Measurements from ENCODE around the gene KANSL1. TPM values are rescaled to one million over a fixed set of nuclear protein-coding genes. Genes with fewer than 3 reads are reported as not detected.

The KANSL1 gene
- polyA plus RNA-seq, 1 donor from 2014 or later, result 16.4 TPM

- no peaks in the 10 kb centered on the region for H3K36me3 Mint-ChIP-seq
Measured at GRCh38 chr17:46086821-46087220, 106.4 kb downstream of the KANSL1 start.

GRCh38 chr17:46085522-46085921 is 107.7 kb downstream of the KANSL1 start:
- peaks cover 15 to 36% (median 22%) of the 10 kb centered on the region in 3 donors for H3K4me1 Mint-ChIP-seq
- H3K4me3 Mint-ChIP-seq, result no peak overlapping the region
- H3K9me3 Mint-ChIP-seq, result no peaks in the 10 kb centered on the region
- H3K36me3 Mint-ChIP-seq, result no peaks in the 10 kb centered on the region
- H3K27ac Mint-ChIP-seq, result no peak overlapping the region
- no peaks in the 10 kb centered on the region for H3K27me3 Mint-ChIP-seq

More at GRCh38 chr17:46086821-46087220, 106.4 kb downstream of the KANSL1 start:
- Mint-ChIP-seq H3K9me3 (no peaks in the 10 kb centered on the region), H3K4me1 (peaks cover 15 to 32% (median 22%) of the 10 kb centered on the region in 3 donors), H3K27me3 (no peaks in the 10 kb centered on the region), H3K4me3 (no peak overlapping the region), H3K27ac (no peak overlapping the region)

- H3K36me3 Mint-ChIP-seq, result no peaks in the 10 kb centered on the region
- peaks cover 6 to 24% (median 15%) of the 10 kb centered on the region in 3 donors for H3K4me1 Mint-ChIP-seq
- H3K4me3 Mint-ChIP-seq, result no peak overlapping the region
- no peaks in the 10 kb centered on the region for H3K9me3 Mint-ChIP-seq
- no peak overlapping the region for H3K27ac Mint-ChIP-seq
- H3K27me3 Mint-ChIP-seq, result no peaks in the 10 kb centered on the region
Measured at GRCh38 chr17:46082257-46082656, 111.0 kb downstream of the KANSL1 start.

DNA sequence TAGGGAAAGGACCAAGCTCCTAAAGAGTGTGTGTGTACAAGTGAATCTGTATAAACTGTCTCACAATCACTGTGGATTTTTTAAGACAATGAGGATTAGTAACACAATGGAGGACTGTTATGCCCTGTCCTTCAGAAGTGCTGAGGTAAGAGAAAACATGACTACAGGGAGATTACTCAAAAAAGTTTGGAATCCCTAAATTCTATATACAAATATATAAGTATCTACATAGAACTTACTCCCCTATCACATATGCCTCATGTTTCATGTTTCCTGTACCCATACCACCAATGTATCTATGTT is 112.3 kb downstream of the KANSL1 start:
- Mint-ChIP-seq H3K27me3 (no peaks in the 10 kb centered on the region), H3K4me3 (no peak overlapping the region), H3K36me3 (no peaks in the 10 kb centered on the region), H3K27ac (no peak overlapping the region), H3K9me3 (no peaks in the 10 kb centered on the region), H3K4me1 (peaks cover 8 to 24% (median 12%) of the 10 kb centered on the region in 3 donors)

- Mint-ChIP-seq H3K4me3 (no peak overlapping the region), H3K4me1 (peaks cover 7 to 23% (median 12%) of the 10 kb centered on the region in 3 donors), H3K27ac (no peak overlapping the region), H3K27me3 (no peaks in the 10 kb centered on the region), H3K9me3 (no peaks in the 10 kb centered on the region), H3K36me3 (no peaks in the 10 kb centered on the region)
Measured at GRCh38 chr17:46080118-46081017, 112.9 kb downstream of the KANSL1 start.

GRCh38 chr17:46078675-46079074 is 114.6 kb downstream of the KANSL1 start:
- H3K4me3 Mint-ChIP-seq, result no peak overlapping the region
- H3K4me1 Mint-ChIP-seq, result peaks cover 7 to 15% (median 12%) of the 10 kb centered on the region in 3 donors
- no peaks in the 10 kb centered on the region for H3K9me3 Mint-ChIP-seq
- H3K36me3 Mint-ChIP-seq, result no peaks in the 10 kb centered on the region
- H3K27me3 Mint-ChIP-seq, result no peaks in the 10 kb centered on the region
- peak overlapping the region in 2 of 3 donors; percentile 0 to 3 for H3K27ac Mint-ChIP-seq

DNA sequence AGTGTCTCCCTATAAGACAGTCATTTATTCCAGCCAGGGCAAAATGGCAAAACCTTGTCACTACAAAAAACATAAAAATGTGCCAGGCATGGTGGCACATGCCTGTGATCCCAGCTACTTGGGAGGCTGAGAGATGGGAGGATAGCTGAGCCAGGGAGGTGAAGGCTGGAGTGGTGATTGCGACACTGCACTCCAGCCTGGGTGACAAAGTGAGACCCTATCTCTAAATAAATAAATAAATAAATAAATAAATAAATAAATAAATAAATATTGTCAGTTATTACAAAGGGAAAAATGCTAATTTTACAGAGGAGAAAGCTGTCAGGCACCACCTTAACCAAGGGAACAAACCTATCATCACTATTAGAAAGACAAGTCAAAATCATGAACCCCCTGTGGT is 118.7 kb downstream of the KANSL1 start:
- H3K36me3 Mint-ChIP-seq, result no peaks in the 10 kb centered on the region

GRCh38 chr17:46072998-46073397 is 120.2 kb downstream of the KANSL1 start:
- H3K27ac Mint-ChIP-seq, result peak overlapping the region in 1 of 3 donors; percentile 2
- no peaks in the 10 kb centered on the region for H3K27me3 Mint-ChIP-seq
- peaks cover 4 to 11% (median 6%) of the 10 kb centered on the region in 3 donors for H3K4me1 Mint-ChIP-seq
- H3K9me3 Mint-ChIP-seq, result no peaks in the 10 kb centered on the region
- no peaks in the 10 kb centered on the region for H3K36me3 Mint-ChIP-seq
- no peak overlapping the region for H3K4me3 Mint-ChIP-seq

More for the DNA sequence above, 118.7 kb downstream of the KANSL1 start:
- Mint-ChIP-seq H3K9me3 (no peaks in the 10 kb centered on the region), H3K4me3 (no peak overlapping the region), H3K4me1 (peaks cover 6 to 14% (median 10%) of the 10 kb centered on the region in 3 donors), H3K27ac (no peak overlapping the region), H3K27me3 (no peaks in the 10 kb centered on the region)

GRCh38 chr17:46071796-46072195 is 121.4 kb downstream of the KANSL1 start:
- Mint-ChIP-seq H3K27ac (no peak overlapping the region), H3K9me3 (no peaks in the 10 kb centered on the region), H3K4me3 (no peak overlapping the region)

DNA sequence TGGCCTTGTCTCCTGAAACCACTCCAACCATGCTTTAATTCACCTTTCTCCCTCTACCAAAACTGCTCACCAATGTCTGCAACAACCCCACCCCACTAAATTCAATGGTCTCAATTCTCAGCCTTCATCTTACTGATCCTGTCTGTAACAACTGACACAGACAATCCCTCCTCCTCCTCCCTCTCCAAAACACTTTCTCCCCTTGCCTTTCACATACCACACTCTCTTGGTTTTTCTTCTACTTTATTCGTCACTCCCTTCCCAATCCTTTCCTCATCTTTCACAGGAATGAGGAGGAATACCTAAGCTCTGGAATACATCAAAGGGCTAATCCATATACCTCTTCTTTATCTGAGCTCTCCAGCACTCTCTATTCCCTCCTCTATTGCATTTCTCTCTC is 128.8 kb downstream of the KANSL1 start:
- no peaks in the 10 kb centered on the region for H3K36me3 Mint-ChIP-seq
- H3K27me3 Mint-ChIP-seq, result no peaks in the 10 kb centered on the region
- peaks cover 0 to 3% (median 0%) of the 10 kb centered on the region in 3 donors for H3K4me1 Mint-ChIP-seq
- H3K4me3 Mint-ChIP-seq, result no peak overlapping the region
- no peaks in the 10 kb centered on the region for H3K9me3 Mint-ChIP-seq
- peak overlapping the region in 2 of 3 donors; percentile 62 to 75 for H3K27ac Mint-ChIP-seq

More at GRCh38 chr17:46071796-46072195, 121.4 kb downstream of the KANSL1 start:
- Mint-ChIP-seq H3K4me1 (peaks cover 4 to 11% (median 5%) of the 10 kb centered on the region in 3 donors), H3K27me3 (no peaks in the 10 kb centered on the region), H3K36me3 (no peaks in the 10 kb centered on the region)

GRCh38 chr17:46063241-46063640 is 130.0 kb downstream of the KANSL1 start:
- H3K4me3 Mint-ChIP-seq, result no peak overlapping the region
- no peaks in the 10 kb centered on the region for H3K9me3 Mint-ChIP-seq
- H3K36me3 Mint-ChIP-seq, result no peaks in the 10 kb centered on the region
- no peak overlapping the region for H3K27ac Mint-ChIP-seq
- peaks cover 0 to 3% (median 3%) of the 10 kb centered on the region in 3 donors for H3K4me1 Mint-ChIP-seq
- no peaks in the 10 kb centered on the region for H3K27me3 Mint-ChIP-seq

DNA sequence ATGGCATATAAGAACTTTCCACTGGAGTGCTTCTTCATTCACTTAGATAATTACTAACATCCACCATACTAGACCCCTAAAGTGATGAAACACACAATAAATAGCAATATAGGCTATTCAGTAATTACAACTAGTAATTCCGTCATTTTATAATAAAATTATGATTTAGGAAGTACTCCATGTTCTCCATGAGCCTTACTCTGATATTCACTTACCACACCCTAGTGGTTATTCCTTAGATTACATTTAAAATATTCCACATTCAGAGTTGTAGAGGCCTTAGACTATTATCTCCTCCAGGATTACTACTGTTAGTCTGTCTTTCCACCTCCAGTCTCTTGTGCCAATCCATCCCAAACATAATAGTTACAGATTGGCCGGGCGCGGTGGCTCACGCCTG is 131.8 kb downstream of the KANSL1 start:
- Mint-ChIP-seq H3K4me3 (no peak overlapping the region), H3K27ac (no peak overlapping the region), H3K9me3 (no peaks in the 10 kb centered on the region), H3K27me3 (no peaks in the 10 kb centered on the region), H3K36me3 (no peaks in the 10 kb centered on the region), H3K4me1 (peaks cover 0 to 8% (median 3%) of the 10 kb centered on the region in 3 donors)

- Mint-ChIP-seq H3K27me3 (no peaks in the 10 kb centered on the region), H3K4me3 (no peak overlapping the region), H3K4me1 (peaks cover 0 to 8% (median 3%) of the 10 kb centered on the region in 3 donors), H3K36me3 (no peaks in the 10 kb centered on the region), H3K27ac (no peak overlapping the region), H3K9me3 (no peaks in the 10 kb centered on the region)
Measured at GRCh38 chr17:46060461-46060860, 132.8 kb downstream of the KANSL1 start.

DNA sequence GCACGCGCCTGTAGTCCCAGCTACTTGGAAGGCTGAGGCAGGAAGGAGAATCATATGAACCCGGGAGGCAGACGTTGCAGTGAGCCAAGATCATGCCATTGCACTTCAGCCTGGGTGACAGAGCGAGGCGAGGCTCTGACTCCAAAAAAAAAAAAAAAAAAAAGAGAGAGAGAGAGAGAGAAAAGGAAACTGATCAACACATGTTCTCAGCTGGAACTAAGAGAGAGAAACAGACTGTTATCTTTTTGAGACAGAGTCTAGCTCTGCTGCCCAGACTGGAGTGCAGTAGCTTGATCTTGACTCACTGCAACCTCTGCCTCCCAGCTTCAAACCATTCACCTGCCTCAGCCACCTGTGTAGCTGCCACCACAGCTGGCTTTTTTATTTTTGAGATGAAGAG is 133.7 kb downstream of the KANSL1 start:
- Mint-ChIP-seq H3K27me3 (no peaks in the 10 kb centered on the region), H3K36me3 (no peaks in the 10 kb centered on the region), H3K4me1 (peaks cover under 1 to 8% (median 3%) of the 10 kb centered on the region in 3 donors), H3K4me3 (no peak overlapping the region), H3K27ac (peak overlapping the region in 1 of 3 donors; percentile 45), H3K9me3 (no peaks in the 10 kb centered on the region)

- no peaks in the 10 kb centered on the region for H3K36me3 Mint-ChIP-seq
- no peak overlapping the region for H3K27ac Mint-ChIP-seq
- no peaks in the 10 kb centered on the region for H3K27me3 Mint-ChIP-seq
- no peaks in the 10 kb centered on the region for H3K9me3 Mint-ChIP-seq
- H3K4me1 Mint-ChIP-seq, result peaks cover 4 to 8% (median 5%) of the 10 kb centered on the region in 3 donors
- H3K4me3 Mint-ChIP-seq, result no peak overlapping the region
Measured at GRCh38 chr17:46057366-46057765, 135.9 kb downstream of the KANSL1 start.

Measured in IgD-negative memory B cell (primary cell).